Raji (cell line): ENCODE measurements around the gene AFG1L.

Source experiments
- POLR2A ChIP-seq: IDR thresholded peaks from 2 replicates; pipeline ENCODE4 v1.6.1; 2011; ENCODE audit warnings: low read depth, low read length, control low read depth; ENCODE audit not compliant: insufficient read depth

AFG1L gene

DNA sequence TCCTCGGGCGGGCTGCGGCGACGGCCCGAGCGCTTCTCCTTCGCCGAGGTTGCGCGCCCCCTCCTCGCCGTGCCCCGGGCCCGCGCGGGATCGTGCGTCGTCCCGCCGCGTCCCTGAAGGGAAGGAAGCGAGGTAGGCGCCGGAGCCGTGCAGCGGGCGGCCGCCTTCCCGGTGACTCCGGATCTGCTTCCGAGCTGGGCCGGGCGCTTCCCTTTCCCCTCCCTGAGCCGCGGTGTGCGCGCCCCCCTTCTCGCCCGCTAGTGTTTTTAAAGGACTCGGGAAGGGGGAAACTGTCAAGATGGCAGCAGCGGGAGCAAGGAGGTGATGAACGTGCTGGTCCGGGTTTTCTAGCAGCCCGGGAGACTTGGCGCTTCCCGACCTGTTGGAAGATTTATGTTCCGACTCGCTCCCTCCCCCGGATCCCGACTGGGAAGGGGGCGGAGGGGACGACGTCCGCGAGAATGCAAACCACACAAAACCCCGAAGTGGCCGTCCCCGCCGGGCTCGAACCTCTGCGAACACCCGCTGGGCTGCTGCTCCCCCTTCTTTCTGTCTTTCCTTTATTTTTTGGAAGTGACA lies 265.1 kb downstream of the AFG1L start:
- no peak for TF ChIP-seq POLR2A

DNA sequence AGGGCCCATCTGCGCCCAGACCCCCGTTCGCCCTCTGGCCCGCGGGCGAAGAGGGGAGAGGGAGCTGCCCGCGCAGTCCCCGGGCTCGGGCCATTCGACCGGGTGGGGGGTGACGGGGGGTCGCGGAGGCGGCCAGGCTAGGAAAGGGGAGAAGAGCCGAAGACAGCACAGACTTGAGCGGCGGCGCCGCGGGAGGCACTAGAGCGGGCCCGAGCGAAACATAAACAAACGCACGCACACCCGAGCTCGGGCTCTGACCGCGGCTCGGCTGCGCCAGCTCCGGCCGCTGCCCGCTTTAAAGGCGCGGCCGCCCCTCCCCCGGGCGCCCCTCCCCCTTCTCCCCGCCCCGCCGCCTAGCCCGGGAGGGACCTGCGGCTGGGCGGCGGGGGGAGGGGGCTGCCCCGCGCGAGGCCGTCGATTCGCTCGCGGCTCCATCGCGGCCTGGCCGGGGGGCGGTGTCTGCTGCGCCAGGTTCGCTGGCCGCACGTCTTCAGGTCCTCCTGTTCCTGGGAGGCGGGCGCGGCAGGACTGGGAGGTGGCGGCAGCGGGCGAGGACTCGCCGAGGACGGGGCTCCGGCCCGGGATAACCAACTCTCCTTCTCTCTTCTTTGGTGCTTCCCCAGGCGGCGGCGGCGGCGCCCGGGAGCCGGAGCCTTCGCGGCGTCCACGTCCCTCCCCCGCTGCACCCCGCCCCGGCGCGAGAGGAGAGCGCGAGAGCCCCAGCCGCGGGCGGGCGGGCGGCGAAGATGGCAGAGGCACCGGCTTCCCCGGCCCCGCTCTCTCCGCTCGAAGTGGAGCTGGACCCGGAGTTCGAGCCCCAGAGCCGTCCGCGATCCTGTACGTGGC lies 265.8 kb downstream of the AFG1L start, which contains the start of gene FOXO3:
FOXO3 (plus strand) TSS at position 455 of the 846 bp plus-strand sequence; CDS start at position 747, 292 bp downstream.
- no peak for TF ChIP-seq POLR2A

DNA sequence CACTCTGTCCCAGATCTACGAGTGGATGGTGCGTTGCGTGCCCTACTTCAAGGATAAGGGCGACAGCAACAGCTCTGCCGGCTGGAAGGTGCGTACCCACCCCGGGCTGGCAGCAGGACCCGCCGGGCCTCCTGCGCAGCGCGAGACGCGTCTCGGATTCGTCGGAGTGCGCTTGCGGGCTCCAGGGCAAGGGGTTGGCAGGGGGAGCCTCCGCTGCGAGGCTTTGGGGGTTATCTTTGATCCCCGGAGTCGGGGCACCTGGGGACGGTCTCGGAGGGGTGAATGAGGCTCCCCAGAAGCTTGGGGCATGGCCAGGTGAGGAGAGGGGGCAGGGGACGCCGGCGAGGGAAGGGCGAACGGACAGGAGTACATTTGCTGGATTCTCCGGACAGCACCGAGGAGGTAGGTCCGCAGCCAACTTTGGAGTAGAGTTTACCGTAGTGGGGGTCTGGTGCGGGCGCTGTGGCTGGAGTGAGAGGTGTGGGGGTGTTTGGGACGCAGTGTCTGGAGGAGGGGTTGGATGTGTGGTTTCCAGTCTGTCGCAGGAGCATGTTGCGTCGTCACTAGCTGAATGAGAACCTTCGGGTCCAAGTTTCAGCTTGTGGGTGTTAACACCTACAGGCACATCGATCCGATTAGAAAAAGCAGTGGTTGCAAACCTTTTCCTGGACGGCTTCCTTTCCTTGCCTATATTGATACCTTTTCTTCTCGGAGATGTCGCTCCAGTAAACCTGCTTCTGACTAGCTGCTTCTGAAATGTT lies 267.1 kb downstream of the AFG1L start:
- no peak for TF ChIP-seq POLR2A

DNA sequence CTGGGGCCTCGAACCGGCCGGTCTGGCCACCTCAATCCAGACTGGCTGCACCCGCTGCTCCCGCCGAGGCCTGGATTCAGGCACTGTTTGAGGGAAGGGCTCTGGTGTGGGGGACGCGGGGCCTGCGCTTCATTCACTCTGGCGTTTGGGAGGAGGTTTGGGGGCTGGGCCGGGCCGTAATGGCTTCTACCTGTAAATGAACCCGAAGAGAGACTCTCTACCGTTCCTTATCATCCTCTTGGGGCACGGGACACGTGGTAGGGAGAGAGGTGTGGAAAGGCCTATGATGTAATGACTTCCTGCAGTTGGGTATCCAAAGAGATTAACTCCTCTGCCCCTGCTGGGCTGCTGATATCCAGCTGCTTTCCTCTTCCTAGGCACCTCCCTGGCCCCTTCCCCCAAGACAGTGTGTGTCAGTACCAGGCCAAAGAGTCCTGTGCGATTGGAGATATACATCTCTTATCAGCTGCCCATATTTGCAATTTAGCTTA lies 267.7 kb downstream of the AFG1L start:
- TF ChIP-seq POLR2A, result no peak

DNA sequence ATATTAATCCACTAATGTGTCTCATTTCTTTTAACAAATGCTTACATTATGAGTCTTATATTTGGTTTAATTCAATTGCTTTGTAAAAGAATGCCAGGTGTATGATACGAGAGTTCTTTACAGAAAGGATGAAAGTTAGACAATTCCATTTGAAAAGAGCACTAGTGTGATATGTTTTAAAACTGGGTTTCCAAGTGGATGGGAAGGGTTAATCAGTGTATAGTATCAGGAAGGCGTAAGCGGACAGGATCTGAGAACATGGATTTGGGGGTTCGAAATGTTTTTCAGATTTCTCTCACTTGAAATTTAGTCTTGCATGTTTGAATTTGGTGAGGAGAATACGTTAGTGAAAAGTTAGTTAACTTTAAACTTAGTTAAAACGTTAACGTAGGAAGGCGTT lies 268.4 kb downstream of the AFG1L start:
- TF ChIP-seq POLR2A, result no peak

GRCh38 chr6:108564178-108564577 lies 269.3 kb downstream of the AFG1L start:
- TF ChIP-seq POLR2A, result no peak

DNA sequence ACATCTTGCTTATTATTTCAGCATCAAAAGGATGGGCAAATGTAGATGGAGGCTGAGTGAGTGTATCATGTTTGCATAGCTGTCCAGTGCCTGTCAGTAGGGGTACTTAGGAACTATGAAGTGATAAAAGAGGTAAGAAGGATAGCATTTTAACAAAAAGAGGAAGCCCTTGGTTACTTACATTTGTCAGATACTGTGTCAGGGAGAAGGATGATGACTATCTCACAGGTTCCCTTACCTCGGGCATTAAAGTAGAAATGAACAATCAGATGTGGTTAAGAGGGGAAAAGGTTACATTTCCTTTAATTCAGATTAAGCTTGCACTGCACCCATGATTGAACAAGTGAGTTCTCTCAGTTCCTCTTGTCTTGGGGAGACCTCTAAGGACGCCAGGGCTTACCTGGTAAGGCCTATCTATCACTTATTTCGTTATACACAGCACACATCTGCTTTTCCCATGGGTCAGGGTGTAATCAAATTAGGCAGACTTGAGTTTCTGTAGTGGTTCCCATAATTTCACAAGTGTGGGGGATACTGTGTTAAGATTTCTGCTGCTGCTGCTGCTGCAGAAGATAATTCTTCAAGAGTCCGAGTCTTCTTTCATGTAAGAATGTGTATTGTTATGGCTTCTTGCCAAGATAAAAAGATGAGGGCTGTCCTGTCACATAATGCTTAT lies 270.4 kb downstream of the AFG1L start:
- no peak for TF ChIP-seq POLR2A

DNA sequence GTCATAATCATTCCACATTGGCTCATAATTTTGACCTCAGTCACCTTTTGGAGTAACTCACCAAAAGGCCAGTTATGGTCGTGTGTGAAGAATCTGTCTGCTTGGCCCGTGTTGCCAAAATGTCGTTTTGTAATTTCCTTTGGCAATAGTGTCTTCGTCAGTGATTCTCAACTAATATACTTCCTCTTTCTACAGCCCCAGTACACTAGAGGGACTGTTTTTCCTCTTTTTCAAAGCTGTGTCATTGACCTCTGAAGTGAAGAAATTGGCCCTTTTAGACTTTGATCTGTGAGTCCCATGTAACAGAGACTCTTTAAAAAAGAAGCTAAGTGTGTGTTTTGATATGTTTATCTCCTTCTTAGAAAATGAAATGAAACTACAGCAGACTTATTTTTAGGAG lies 271.0 kb downstream of the AFG1L start:
- no peak for TF ChIP-seq POLR2A

DNA sequence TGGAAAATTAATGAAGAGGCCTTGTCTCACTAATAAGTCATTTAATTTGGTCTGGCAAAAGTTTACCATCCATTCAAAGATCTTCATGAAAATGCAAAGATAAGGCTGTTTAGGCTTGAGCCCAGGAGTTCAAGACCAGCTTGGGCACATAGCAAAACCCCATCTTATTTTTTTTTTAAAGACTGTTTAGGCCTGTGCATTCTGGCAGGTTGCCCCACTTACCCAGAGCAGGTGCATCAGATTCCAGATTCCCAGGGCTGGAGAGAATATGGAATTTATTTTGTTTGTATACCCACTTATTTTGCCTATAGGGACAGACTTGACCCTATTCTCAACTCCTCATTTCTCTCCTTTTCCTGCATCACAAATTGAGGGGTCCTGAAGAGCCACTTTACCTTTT lies 271.6 kb downstream of the AFG1L start:
- no peak for TF ChIP-seq POLR2A

- TF ChIP-seq POLR2A, result no peak
These were observed 273.2 kb downstream of the AFG1L start for GRCh38 chr6:108568101-108568500.

DNA sequence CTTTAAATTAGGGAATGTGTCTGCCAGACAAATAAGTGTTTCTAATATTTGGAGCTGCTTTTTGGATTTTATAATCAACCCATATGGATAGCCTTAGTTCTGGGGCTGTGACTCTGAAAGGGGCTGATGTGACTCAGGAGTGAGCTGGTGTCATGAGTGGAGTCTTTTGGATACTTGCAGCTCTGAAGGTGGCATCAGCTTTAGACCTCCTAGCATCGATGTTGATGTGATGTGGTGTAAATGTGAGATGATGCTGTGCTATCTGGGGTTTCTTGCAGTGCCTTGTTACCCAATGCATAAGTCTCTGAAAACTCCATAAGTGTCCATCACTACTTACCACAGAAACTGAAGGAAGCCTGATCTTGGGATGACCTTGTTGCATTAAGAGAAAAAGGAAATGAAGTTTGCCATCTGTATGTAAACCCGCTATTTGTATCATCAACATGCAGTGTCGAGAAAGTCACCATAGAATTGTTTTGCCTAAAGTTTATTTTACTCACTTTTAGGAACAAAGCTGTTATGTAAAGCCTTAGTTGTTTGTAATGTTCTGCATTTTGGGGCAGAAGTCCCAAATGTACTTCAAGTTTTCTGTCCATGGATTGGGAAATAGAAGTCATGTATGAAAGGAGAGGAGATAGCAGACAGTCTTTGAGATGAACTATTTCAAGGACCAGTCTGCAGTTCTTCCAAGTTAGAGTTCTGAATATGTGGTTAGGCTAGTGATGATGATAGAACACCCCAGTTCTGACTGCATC lies 273.9 kb downstream of the AFG1L start:
- no peak for TF ChIP-seq POLR2A

- TF ChIP-seq POLR2A, result no peak
These were observed 275.7 kb downstream of the AFG1L start for GRCh38 chr6:108570517-108570916.

DNA sequence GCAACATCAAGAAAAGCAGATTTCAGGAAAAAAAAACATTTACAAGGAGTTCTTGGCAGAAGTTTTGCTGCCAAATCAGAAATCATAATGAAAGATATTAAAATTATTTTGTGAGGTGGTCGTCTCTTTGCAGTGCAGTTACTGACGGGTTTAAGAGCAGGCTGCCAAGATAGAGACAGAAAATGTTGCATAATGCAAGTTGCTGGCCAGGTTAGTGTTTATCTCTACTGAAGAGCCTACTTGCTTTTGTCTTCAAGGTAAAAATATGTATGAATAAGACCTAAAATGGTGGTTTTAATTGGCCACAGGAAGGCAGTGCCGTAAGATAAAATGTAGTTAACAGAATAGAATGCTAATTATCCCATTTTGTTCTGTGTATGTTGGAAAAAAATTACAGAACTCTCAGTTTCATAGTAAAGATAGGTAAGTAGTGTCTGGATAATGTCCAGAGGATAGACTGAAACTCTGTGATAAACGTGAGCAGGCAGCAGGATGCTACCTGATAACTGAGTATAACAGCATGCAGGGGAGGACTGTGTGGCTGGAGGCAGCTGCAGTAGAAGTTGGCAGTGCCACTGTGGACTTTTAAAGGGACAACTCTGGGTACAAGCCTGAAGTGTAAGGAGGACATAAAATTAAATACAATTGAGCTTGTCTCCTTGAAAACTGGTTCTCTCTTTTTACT lies 279.7 kb downstream of the AFG1L start:
- no peak for TF ChIP-seq POLR2A
